IMR-90 (cell line): Measurements from ENCODE around the gene SBK2. TPM values are rescaled to one million over a fixed set of nuclear protein-coding genes. Genes with fewer than 3 reads are reported as not detected.

Experiments
- ATAC-seq: fragments of 200-7000 bp; cut with Tn5 transposase; 2 replicates; pipeline ENCODE4 v1.9.1; 2020; ENCODE audit warnings: low read depth, mild to moderate bottlenecking, moderate library complexity
- BruUV-seq: library from RNA; stranded (reverse); fragments of 400-500 nt; replicated peaks from 2 replicates; lab custom pipeline; 2021; lab: Mats Ljungman, UMichigan
- CTCF ChIA-PET: fragments of 300-600 bp; formaldehyde crosslinking; extraction: SDS; loops from one replicate; lab custom pipeline; 2021; ENCODE audit warnings: antibody characterized with exemption; lab: Yijun Ruan, JAX
- POLR2A ChIA-PET: fragments of 300-600 bp; sonication (Branson Sonifier 250); formaldehyde crosslinking; loops from one replicate; lab custom pipeline; 2022; ENCODE audit warnings: antibody characterized with exemption; ENCODE audit not compliant: unreplicated experiment; lab: Charles Lee
- DNase-seq: peaks from one replicate; pipeline ENCODE4 v3.0.0; 2013
- H2AFZ ChIP-seq: replicated peaks from 2 replicates; pipeline ENCODE3; 2013; ENCODE audit warnings: low read length, mild to moderate bottlenecking; ENCODE audit not compliant: poor library complexity
- H2AK5ac ChIP-seq: 2 replicates; pipeline ENCODE4 v1.6.1; 2013; ENCODE audit warnings: low read depth, low read length, inconsistent platforms
- H2AK9ac ChIP-seq: replicated peaks from 2 replicates; pipeline ENCODE3; 2013; ENCODE audit warnings: mild to moderate bottlenecking, low read depth, low read length, moderate library complexity; ENCODE audit not compliant: poor library complexity
- H2BK120ac ChIP-seq: 2 replicates; pipeline ENCODE4 v1.6.1; 2013; ENCODE audit warnings: low read depth, low read length, inconsistent platforms
- H2BK15ac ChIP-seq: 3 replicates; pipeline ENCODE4 v1.6.1; 2013; ENCODE audit warnings: low read depth, low read length, inconsistent platforms
- H2BK20ac ChIP-seq: 2 replicates; pipeline ENCODE4 v1.6.1; 2013; ENCODE audit warnings: low read depth, mild to moderate bottlenecking, inconsistent platforms, low read length, moderate library complexity
- H2BK5ac ChIP-seq: 2 replicates; pipeline ENCODE4 v1.6.1; 2013; ENCODE audit warnings: mild to moderate bottlenecking, low read depth, low read length, inconsistent platforms; ENCODE audit not compliant: poor library complexity, severe bottlenecking
- H3K14ac ChIP-seq: replicated peaks from 2 replicates; pipeline ENCODE4 v1.6.1; 2013; ENCODE audit warnings: low read depth, low read length, inconsistent platforms
- H3K18ac ChIP-seq: 2 replicates; pipeline ENCODE4 v1.6.1; 2013; ENCODE audit warnings: low read depth, low read length, control low read depth
- H3K23ac ChIP-seq: 2 replicates; pipeline ENCODE4 v1.6.1; 2013; ENCODE audit warnings: low read depth, low read length, inconsistent platforms
- H3K27ac ChIP-seq: 2 replicates; pipeline ENCODE4 v1.5.1; 2013; ENCODE audit warnings: mild to moderate bottlenecking, control low read depth, low read length; ENCODE audit not compliant: insufficient read depth
- H3K27me3 ChIP-seq: 2 replicates; pipeline ENCODE4 v1.6.1; 2013; ENCODE audit warnings: low read length; ENCODE audit not compliant: control insufficient read depth, insufficient read depth
- H3K36me3 ChIP-seq: 2 replicates; pipeline ENCODE4 v1.6.1; 2013; ENCODE audit warnings: low read length, mixed read lengths; ENCODE audit not compliant: control insufficient read depth, insufficient read depth
- H3K4ac ChIP-seq: 2 replicates; pipeline ENCODE4 v1.6.1; 2013; ENCODE audit warnings: low read depth, low read length, inconsistent platforms
- H3K4me1 ChIP-seq: 2 replicates; pipeline ENCODE4 v1.6.1; 2013; ENCODE audit warnings: low read length, mixed read lengths; ENCODE audit not compliant: control insufficient read depth, insufficient read depth
- H3K4me2 ChIP-seq: 2 replicates; pipeline ENCODE4 v1.6.1; 2013; ENCODE audit warnings: low read depth, mild to moderate bottlenecking, control low read depth, low read length, moderate library complexity
- H3K4me3 ChIP-seq: 2 replicates; pipeline ENCODE4 v1.5.1; 2013; ENCODE audit warnings: low read depth, mild to moderate bottlenecking, control low read depth, low read length, moderate library complexity; ENCODE audit not compliant: insufficient read depth
- H3K56ac ChIP-seq: 2 replicates; pipeline ENCODE4 v1.6.1; 2013; ENCODE audit warnings: low read length, inconsistent platforms; ENCODE audit not compliant: insufficient read depth; ENCODE audit errors: extremely low read depth
- H3K79me1 ChIP-seq, 2 experiments: 2 replicates each; pipeline ENCODE4 v1.6.1; 2013; ENCODE audit warnings: low read length in 2 of 2, inconsistent platforms in 1 of 2, low read depth in 1 of 2
- H3K9ac ChIP-seq: 2 replicates; pipeline ENCODE4 v1.6.1; 2013; ENCODE audit warnings: low read depth, low read length, control low read depth
- H3K9me1 ChIP-seq: 2 replicates; pipeline ENCODE4 v1.6.1; 2013; ENCODE audit warnings: low read length, inconsistent platforms; ENCODE audit not compliant: insufficient read depth
- H3K9me3 ChIP-seq: 2 replicates; pipeline ENCODE4 v1.6.1; 2013; ENCODE audit warnings: low read length; ENCODE audit not compliant: control insufficient read depth, insufficient read depth
- H4K20me1 ChIP-seq: 2 replicates; pipeline ENCODE4 v1.6.1; 2013; ENCODE audit warnings: low read length, inconsistent platforms; ENCODE audit not compliant: insufficient read depth
- H4K5ac ChIP-seq: 2 replicates; pipeline ENCODE4 v1.6.1; 2013; ENCODE audit warnings: mild to moderate bottlenecking, low read depth, low read length, control low read depth
- H4K8ac ChIP-seq, 2 experiments: 2 replicates each; pipeline ENCODE4 v1.6.1; 2013; ENCODE audit warnings: low read depth in 2 of 2, low read length in 2 of 2, control low read depth in 1 of 2, inconsistent platforms in 1 of 2
- H4K91ac ChIP-seq: 2 replicates; pipeline ENCODE4 v1.6.1; 2013; ENCODE audit warnings: low read depth, low read length, inconsistent platforms; ENCODE audit not compliant: insufficient read depth
- MAZ ChIP-seq: IDR thresholded peaks from 2 replicates; pipeline ENCODE4 v1.6.1; 2012; ENCODE audit warnings: low read depth, mild to moderate bottlenecking, low read length, improper control_type of control experiment, moderate library complexity, borderline replicate concordance
- WGBS, 2 experiments: methylation state at CpG; one replicate each; pipeline versions ENCODE4 v1.1.5 to v1.1.7; 2013; ENCODE audit warnings: missing lambda C conversion rate in 2 of 2; ENCODE audit not compliant: insufficient read length in 1 of 2; ENCODE audit errors: extremely low coverage in 2 of 2; 5-methylcytosine and 5-hydroxymethylcytosine counted together
- dilution Hi-C: fragments of 300-500 bp; cut with HindIII; formaldehyde crosslinking; loops from one replicate; pipeline ENCODE4 v1.14.3; 2018; ENCODE audit warnings: low sequenced_read_pairs; ENCODE audit not compliant: unreplicated experiment
- in situ Hi-C: fragments of 300-500 bp; cut with MboI; formaldehyde crosslinking; loops from 3 replicates; pipeline ENCODE4 v1.14.3; 2019; ENCODE audit warnings: low sequenced_read_pairs, inconsistent platforms, mixed read lengths
- intact Hi-C: fragments of 100-400 bp; cut with micrococcal nuclease; formaldehyde crosslinking; loops from 2 replicates; pipeline ENCODE4 v1.10.0; 2022
- polyA plus RNA-seq, 3 experiments: library from polyadenylated mRNA; depleted of rRNA; stranded (reverse); fragments of >200 nt; gene quantifications; 2 replicates each; pipeline ENCODE4 v1.2.3, GENCODE V29; 2012; ENCODE audit warnings: low replicate concordance in 1 of 3
- total RNA-seq: library from RNA; depleted of rRNA; stranded (reverse); fragments of >200 nt; gene quantifications from 2 replicates; pipeline ENCODE4 v1.2.3, GENCODE V29; 2012

Gene SBK2
- total and polyA plus RNA-seq, 2 of the 4 experiments (the other 2 are of a cell fraction), result 0.48 TPM; not detected in 1

GRCh38 chr19:55540619-55541018 is 3.7 kb upstream of the SBK2 start:
- Histone ChIP-seq H2AFZ (no peak overlapping the region), H3K9me1 (0 out of 2 replicates have a peak, but pooled peaks cover 2% of the 10 kb centered on the region), H3K9ac (no peak overlapping the region), H2BK20ac (no peak overlapping the region), H3K23ac (no peak overlapping the region), H3K4me3 (no peak overlapping the region), H3K4ac (no peak overlapping the region), H3K36me3 (no peaks in the 10 kb centered on the region), H2AK9ac (no peak overlapping the region), H3K56ac (no peak overlapping the region), H4K8ac (no peak overlapping the region), H3K27me3 (no peaks in the 10 kb centered on the region; the same call in 1 of the 2 replicates), H4K91ac (no peak overlapping the region), H3K4me2 (no peak overlapping the region), H3K79me1 (no peaks in the 10 kb centered on the region), H3K27ac (no peak overlapping the region), H3K9me3 (no peaks in the 10 kb centered on the region; the same call in 1 of the 2 replicates), H2BK120ac (no peak overlapping the region), H2BK15ac (no peak overlapping the region), H3K14ac (no peak overlapping the region), H2AK5ac (no peak overlapping the region), H2BK5ac (no peak overlapping the region), H4K5ac (no peak overlapping the region), H3K18ac (no peak overlapping the region), H4K20me1 (no peaks in the 10 kb centered on the region), H3K4me1 (no peaks in the 10 kb centered on the region; the same call in 1 of the 2 replicates)
- ChIA-PET POLR2A (no interaction called here), CTCF (interaction anchor here (0.6 kb wide), 1 partner anchor 17 kb away, joined by 3 read pairs; no protein-coding TSS in a partner anchor)
- WGBS, 2 experiments, result 70% methylated on average over 5 of the region's 10 CpGs; no CpG with 5 or more reads in 1 of the 2 experiments
- dilution Hi-C loops (no loop called here), in situ Hi-C loops (no loop called here), intact Hi-C loops (no loop called here)
- ATAC-seq (no peak), DNase-seq (no peak)
- no peak for TF ChIP-seq MAZ
- no TSS peak for BruUV-seq
